ENCODE data around the gene TMEM171.

TMEM171 gene

GRCh38 chr5:73137563-73138530, 17.5 kb downstream of the TMEM171 start:
- Histone ChIP-seq H3K27me3 (replicated peaks; ENCODE audit: control insufficient read depth, insufficient read depth, low read length) (peaks cover 7% of the 10 kb centered on the region), H3K9me3 (ENCODE audit: control insufficient read depth, low read length) (no peaks in the 10 kb centered on the region), H3K9ac (ENCODE audit: low read length) (no peak overlapping the region), H3K4me3 (ENCODE audit: low read length) (no peak overlapping the region), H3K36me3 (ENCODE audit: control insufficient read depth, insufficient read depth, low read length, severe bottlenecking) (no peaks in the 10 kb centered on the region), H3K4me1 (ENCODE audit: control insufficient read depth, insufficient read depth, low read length) (no peaks in the 10 kb centered on the region)
- no peak for DNase-seq (ENCODE audit: low read depth)

- no peak for DNase-seq (ENCODE audit: low read depth)
- Histone ChIP-seq H3K36me3 (ENCODE audit: control insufficient read depth, insufficient read depth, low read length, severe bottlenecking) (no peaks in the 10 kb centered on the region), H3K9me3 (ENCODE audit: control insufficient read depth, low read length) (no peaks in the 10 kb centered on the region), H3K4me3 (ENCODE audit: low read length) (no peak overlapping the region), H3K27me3 (replicated peaks; ENCODE audit: control insufficient read depth, insufficient read depth, low read length) (peaks cover 7% of the 10 kb centered on the region), H3K9ac (ENCODE audit: low read length) (no peak overlapping the region), H3K4me1 (ENCODE audit: control insufficient read depth, insufficient read depth, low read length) (peaks cover 10% of the 10 kb centered on the region)
These were observed 19.1 kb downstream of the TMEM171 start for GRCh38 chr5:73139485-73139884.

GRCh38 chr5:73140801-73141200, 20.4 kb downstream of the TMEM171 start:
- no peak overlapping the region for H3K9ac ChIP-seq (ENCODE audit: low read length)
- no peak overlapping the region for H3K4me3 ChIP-seq (ENCODE audit: low read length)
- H3K36me3 ChIP-seq (ENCODE audit: control insufficient read depth, insufficient read depth, low read length, severe bottlenecking): no peaks in the 10 kb centered on the region
- H3K27me3 ChIP-seq (replicated peaks; ENCODE audit: control insufficient read depth, insufficient read depth, low read length): peaks cover 7% of the 10 kb centered on the region
- DNase-seq (ENCODE audit: low read depth): no peak
- H3K4me1 ChIP-seq (ENCODE audit: control insufficient read depth, insufficient read depth, low read length): peaks cover 10% of the 10 kb centered on the region
- no peaks in the 10 kb centered on the region for H3K9me3 ChIP-seq (ENCODE audit: control insufficient read depth, low read length)

- Histone ChIP-seq H3K4me1 (ENCODE audit: control insufficient read depth, insufficient read depth, low read length) (peaks cover 10% of the 10 kb centered on the region), H3K9me3 (ENCODE audit: control insufficient read depth, low read length) (no peaks in the 10 kb centered on the region), H3K36me3 (ENCODE audit: control insufficient read depth, insufficient read depth, low read length, severe bottlenecking) (no peaks in the 10 kb centered on the region), H3K9ac (ENCODE audit: low read length) (no peak overlapping the region), H3K27me3 (replicated peaks; ENCODE audit: control insufficient read depth, insufficient read depth, low read length) (peaks cover 7% of the 10 kb centered on the region), H3K4me3 (ENCODE audit: low read length) (no peak overlapping the region)
- no peak for DNase-seq (ENCODE audit: low read depth)
These were observed 21.7 kb downstream of the TMEM171 start for GRCh38 chr5:73142035-73142434.

GRCh38 chr5:73143716-73144115, 23.3 kb downstream of the TMEM171 start:
- no peak overlapping the region for H3K4me3 ChIP-seq (ENCODE audit: low read length)
- H3K36me3 ChIP-seq (ENCODE audit: control insufficient read depth, insufficient read depth, low read length, severe bottlenecking): no peaks in the 10 kb centered on the region
- H3K4me1 ChIP-seq (ENCODE audit: control insufficient read depth, insufficient read depth, low read length): peaks cover 10% of the 10 kb centered on the region
- no peak overlapping the region for H3K9ac ChIP-seq (ENCODE audit: low read length)
- no peaks in the 10 kb centered on the region for H3K27me3 ChIP-seq (replicated peaks; ENCODE audit: control insufficient read depth, insufficient read depth, low read length)
- DNase-seq (ENCODE audit: low read depth): no peak
- H3K9me3 ChIP-seq (ENCODE audit: control insufficient read depth, low read length): no peaks in the 10 kb centered on the region

GRCh38 chr5:73149540-73149939, 29.2 kb downstream of the TMEM171 start:
- H3K9me3 ChIP-seq (ENCODE audit: control insufficient read depth, low read length): no peaks in the 10 kb centered on the region
- H3K4me3 ChIP-seq (ENCODE audit: low read length): no peak overlapping the region
- no peaks in the 10 kb centered on the region for H3K36me3 ChIP-seq (ENCODE audit: control insufficient read depth, insufficient read depth, low read length, severe bottlenecking)
- H3K27me3 ChIP-seq (replicated peaks; ENCODE audit: control insufficient read depth, insufficient read depth, low read length): no peaks in the 10 kb centered on the region
- no peaks in the 10 kb centered on the region for H3K4me1 ChIP-seq (ENCODE audit: control insufficient read depth, insufficient read depth, low read length)
- no peak overlapping the region for H3K9ac ChIP-seq (ENCODE audit: low read length)
- no peak for DNase-seq (ENCODE audit: low read depth)

- H3K4me1 ChIP-seq (ENCODE audit: control insufficient read depth, insufficient read depth, low read length): no peaks in the 10 kb centered on the region
- no peaks in the 10 kb centered on the region for H3K9me3 ChIP-seq (ENCODE audit: control insufficient read depth, low read length)
- DNase-seq (ENCODE audit: low read depth): no peak
- H3K27me3 ChIP-seq (replicated peaks; ENCODE audit: control insufficient read depth, insufficient read depth, low read length): no peaks in the 10 kb centered on the region
- H3K4me3 ChIP-seq (ENCODE audit: low read length): no peak overlapping the region
- no peak overlapping the region for H3K9ac ChIP-seq (ENCODE audit: low read length)
- H3K36me3 ChIP-seq (ENCODE audit: control insufficient read depth, insufficient read depth, low read length, severe bottlenecking): no peaks in the 10 kb centered on the region
These were observed 30.5 kb downstream of the TMEM171 start for GRCh38 chr5:73150876-73151275.

GRCh38 chr5:73151766-73152410, 31.5 kb downstream of the TMEM171 start:
- Histone ChIP-seq H3K9me3 (ENCODE audit: control insufficient read depth, low read length) (no peaks in the 10 kb centered on the region), H3K27me3 (replicated peaks; ENCODE audit: control insufficient read depth, insufficient read depth, low read length) (no peaks in the 10 kb centered on the region), H3K4me1 (ENCODE audit: control insufficient read depth, insufficient read depth, low read length) (no peaks in the 10 kb centered on the region)

GRCh38 chr5:73152411-73153388, 32.3 kb downstream of the TMEM171 start:
- Histone ChIP-seq H3K9ac (ENCODE audit: low read length) (no peak overlapping the region), H3K36me3 (ENCODE audit: control insufficient read depth, insufficient read depth, low read length, severe bottlenecking) (no peaks in the 10 kb centered on the region), H3K4me3 (ENCODE audit: low read length) (no peak overlapping the region), H3K9me3 (ENCODE audit: control insufficient read depth, low read length) (no peaks in the 10 kb centered on the region), H3K27me3 (replicated peaks; ENCODE audit: control insufficient read depth, insufficient read depth, low read length) (no peaks in the 10 kb centered on the region), H3K4me1 (ENCODE audit: control insufficient read depth, insufficient read depth, low read length) (no peaks in the 10 kb centered on the region)
- DNase-seq (ENCODE audit: low read depth): no peak

More at GRCh38 chr5:73151766-73152410, 31.5 kb downstream of the TMEM171 start:
- Histone ChIP-seq H3K9ac (ENCODE audit: low read length) (no peak overlapping the region), H3K4me3 (ENCODE audit: low read length) (no peak overlapping the region), H3K36me3 (ENCODE audit: control insufficient read depth, insufficient read depth, low read length, severe bottlenecking) (no peaks in the 10 kb centered on the region)
- DNase-seq (ENCODE audit: low read depth): peak; percentile 14

- Histone ChIP-seq H3K9me3 (ENCODE audit: control insufficient read depth, low read length) (no peaks in the 10 kb centered on the region), H3K4me3 (ENCODE audit: low read length) (no peak overlapping the region), H3K36me3 (ENCODE audit: control insufficient read depth, insufficient read depth, low read length, severe bottlenecking) (no peaks in the 10 kb centered on the region), H3K27me3 (replicated peaks; ENCODE audit: control insufficient read depth, insufficient read depth, low read length) (no peaks in the 10 kb centered on the region), H3K4me1 (ENCODE audit: control insufficient read depth, insufficient read depth, low read length) (no peaks in the 10 kb centered on the region), H3K9ac (ENCODE audit: low read length) (no peak overlapping the region)
- no peak for DNase-seq (ENCODE audit: low read depth)
These were observed 33.1 kb downstream of the TMEM171 start for GRCh38 chr5:73153513-73153912.

Measured in adipocyte (in vitro differentiated cells).